ENCODE results near the gene LRIG1.

- TF ChIP-seq CTCF (conservative IDR thresholded peaks at IDR 0.05 in 1 of 2, IDR thresholded peaks at IDR 0.05 in 1 of 2; ENCODE audit: low read depth in 1 of 2, low read length in 2 of 2), result no peak
- TF ChIP-seq EZH2 (IDR thresholded peaks at IDR 0.05; ENCODE audit: low read length, missing control alignments), result no peak
Measured at GRCh38 chr3:66465587-66465986, 35.2 kb downstream of the LRIG1 start.
